Smooth muscle cell (in vitro differentiated cells): Measurements from ENCODE around the gene ABI3BP. TPM values are rescaled to one million over a fixed set of nuclear protein-coding genes. Genes with fewer than 3 reads are reported as not detected.

Experiments used
- DNase-seq: peaks from one replicate; lab custom pipeline; 2025; ENCODE audit not compliant: unreplicated experiment; lab: John Stamatoyannopoulos, UW
- H2AFZ ChIP-seq: fragments of 200-600 bp; sonication (generic); 2 replicates; pipeline ENCODE4 v1.6.0; 2016; ENCODE audit warnings: antibody characterized with exemption, low read depth, mild to moderate bottlenecking
- H3F3A ChIP-seq: fragments of 200-600 bp; sonication (generic); 2 replicates; pipeline ENCODE4 v1.6.0; 2017; ENCODE audit warnings: antibody characterized with exemption, low read depth
- H3K27ac ChIP-seq: fragments of 200-600 bp; sonication (generic); 2 replicates; pipeline ENCODE4 v1.5.1; 2016; ENCODE audit warnings: low read depth, mild to moderate bottlenecking
- H3K27me3 ChIP-seq: fragments of 200-600 bp; sonication (generic); 2 replicates; pipeline ENCODE4 v1.6.1; 2016; ENCODE audit warnings: low read depth, mild to moderate bottlenecking
- H3K36me3 ChIP-seq: fragments of 200-600 bp; sonication (generic); 2 replicates; pipeline ENCODE4 v1.5.1; 2016; ENCODE audit warnings: low read depth
- H3K4me1 ChIP-seq: fragments of 200-600 bp; sonication (generic); 2 replicates; pipeline ENCODE4 v1.5.1; 2016; ENCODE audit warnings: low read depth
- H3K4me2 ChIP-seq: fragments of 200-600 bp; sonication (generic); 2 replicates; pipeline ENCODE4 v1.6.0; 2016; ENCODE audit warnings: mild to moderate bottlenecking
- H3K4me3 ChIP-seq: fragments of 200-600 bp; sonication (generic); 2 replicates; pipeline ENCODE4 v1.5.1; 2016; ENCODE audit warnings: mild to moderate bottlenecking
- H3K79me2 ChIP-seq: fragments of 200-600 bp; sonication (generic); 2 replicates; pipeline ENCODE4 v1.6.0; 2016; ENCODE audit warnings: low read depth, mild to moderate bottlenecking
- H3K9ac ChIP-seq: fragments of 200-600 bp; sonication (generic); 2 replicates; pipeline ENCODE4 v1.6.0; 2016; ENCODE audit warnings: low read depth
- H3K9me3 ChIP-seq: fragments of 200-600 bp; sonication (generic); replicated peaks from 2 replicates; pipeline ENCODE4 v1.5.1; 2016; ENCODE audit warnings: low read depth
- H4K20me1 ChIP-seq: fragments of 200-600 bp; sonication (generic); 2 replicates; pipeline ENCODE4 v1.6.0; 2016; ENCODE audit warnings: low read depth
- CTCF ChIP-seq: fragments of 200-600 bp; sonication (generic); IDR thresholded peaks from 2 replicates; pipeline ENCODE4 v1.5.1; 2017; ENCODE audit warnings: borderline replicate concordance, mild to moderate bottlenecking, antibody characterized with exemption; ENCODE audit not compliant: insufficient read depth, poor library complexity, severe bottlenecking
- WGBS: methylation state at CpG from one replicate; pipeline ENCODE4 v1.1.7; 2016; ENCODE audit warnings: low lambda C conversion rate; 5-methylcytosine and 5-hydroxymethylcytosine counted together
- polyA plus RNA-seq: library from polyadenylated mRNA; unstranded; fragments of >200 nt; fragmentation: Nextera tagmentation; extraction: Ambion mirVana; gene quantifications from 2 replicates; pipeline ENCODE4 v1.2.1, GENCODE V29; 2016
- total RNA-seq: library from RNA; depleted of rRNA; stranded (reverse); fragments of >200 nt; gene quantifications from 2 replicates; pipeline ENCODE4 v1.2.3, GENCODE V29; 2014

Gene ABI3BP
- total and polyA plus RNA-seq, 2 experiments from 2014 or later, result 0.47 to 0.58 TPM

DNA sequence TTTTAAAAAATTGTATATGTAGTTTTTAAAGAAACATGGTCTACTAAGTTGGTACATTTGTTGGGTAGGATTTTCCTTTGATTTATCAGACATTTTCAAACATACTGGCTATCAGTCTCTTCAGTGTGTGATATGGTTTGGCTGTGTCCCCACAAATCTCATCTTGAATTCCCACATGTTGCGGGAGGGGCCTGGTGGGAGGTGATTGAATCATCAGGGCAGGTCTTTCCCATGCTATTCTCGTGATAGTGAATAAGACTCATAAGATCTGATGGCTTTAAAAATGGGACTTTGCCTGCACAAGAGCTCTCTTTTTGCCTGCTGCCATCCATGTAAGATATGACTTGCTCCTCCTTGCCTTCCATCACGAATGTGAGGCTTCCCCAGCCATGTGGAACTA, 121.9 kb downstream of the ABI3BP start:
- Histone ChIP-seq H3K4me1 (no peaks in the 10 kb centered on the region), H3K79me2 (no peaks in the 10 kb centered on the region), H3K4me2 (no peak overlapping the region), H3K9ac (no peak overlapping the region), H3K4me3 (no peak overlapping the region), H3K9me3 (no peaks in the 10 kb centered on the region), H3K27me3 (no peaks in the 10 kb centered on the region), H4K20me1 (no peaks in the 10 kb centered on the region), H3K27ac (no peak overlapping the region), H3F3A (no peaks in the 10 kb centered on the region), H2AFZ (no peak overlapping the region), H3K36me3 (no peaks in the 10 kb centered on the region)
- 83% methylated on average over 3 of the region's 3 CpGs for WGBS
- TF ChIP-seq CTCF, result no peak
- no peak for DNase-seq

DNA sequence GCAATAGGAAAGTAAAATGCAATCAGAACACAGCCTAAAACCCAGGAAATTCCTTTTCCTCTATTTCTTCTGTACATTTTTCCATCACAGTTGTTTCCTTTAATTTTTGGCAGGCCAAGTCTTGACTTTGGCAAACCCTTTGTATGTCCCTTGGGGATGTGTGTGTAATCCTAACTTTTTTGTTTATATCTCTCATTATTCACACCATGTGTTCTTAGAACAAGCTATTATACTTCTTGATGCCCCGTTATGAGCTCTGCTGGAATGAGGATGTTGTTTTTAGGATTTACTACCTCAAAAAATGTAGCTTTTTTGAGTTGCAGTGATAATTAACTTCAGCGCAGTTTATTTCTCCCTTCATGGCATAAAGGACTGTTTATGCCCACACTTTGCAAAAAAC, 123.4 kb downstream of the ABI3BP start:
- no peak overlapping the region for H2AFZ ChIP-seq
- H3K9me3 ChIP-seq, result no peaks in the 10 kb centered on the region
- H4K20me1 ChIP-seq, result no peaks in the 10 kb centered on the region
- no peaks in the 10 kb centered on the region for H3K79me2 ChIP-seq
- 74% methylated on average over 2 of the region's 2 CpGs for WGBS
- no peaks in the 10 kb centered on the region for H3F3A ChIP-seq
- H3K27ac ChIP-seq, result no peak overlapping the region
- H3K4me1 ChIP-seq, result no peaks in the 10 kb centered on the region
- H3K27me3 ChIP-seq, result peaks cover 7% of the 10 kb centered on the region
- no peaks in the 10 kb centered on the region for H3K36me3 ChIP-seq
- DNase-seq, result no peak
- H3K9ac ChIP-seq, result no peak overlapping the region
- no peak overlapping the region for H3K4me3 ChIP-seq
- no peak for TF ChIP-seq CTCF
- no peak overlapping the region for H3K4me2 ChIP-seq

- DNase-seq, result no peak
- H2AFZ ChIP-seq, result no peak overlapping the region
- WGBS, result 89% methylated on average over 3 of the region's 3 CpGs
Observed at GRCh38 chr3:100868894-100869293, 124.3 kb downstream of the ABI3BP start.

More at GRCh38 chr3:100868894-100869293, 124.3 kb downstream of the ABI3BP start:
- Histone ChIP-seq H3K9me3 (no peaks in the 10 kb centered on the region), H3K4me3 (no peak overlapping the region), H3K27me3 (peaks cover 12% of the 10 kb centered on the region), H3K79me2 (no peaks in the 10 kb centered on the region), H3K4me2 (no peak overlapping the region), H3K4me1 (no peaks in the 10 kb centered on the region), H3F3A (no peaks in the 10 kb centered on the region), H3K36me3 (no peaks in the 10 kb centered on the region), H4K20me1 (no peaks in the 10 kb centered on the region), H3K27ac (no peak overlapping the region), H3K9ac (no peak overlapping the region)
- no peak for TF ChIP-seq CTCF
